SU-DHL-6 (cell line): ENCODE results near the gene PARL.
A peak's percentile ranks its signal among the peaks of the same experiment; 100 is the strongest.

ENCODE experiments used
- H2AFZ ChIP-seq: fragments of 200-600 bp; sonication (generic); 2 replicates; pipeline ENCODE4 v1.6.1; 2014; ENCODE audit warnings: low read depth, mild to moderate bottlenecking, moderate library complexity, mixed read lengths, antibody characterized with exemption, low read length; ENCODE audit not compliant: severe bottlenecking
- H3F3A ChIP-seq: fragments of 200-600 bp; shearing (Covaris generic); 2 replicates; pipeline ENCODE4 v1.6.0; 2016; ENCODE audit warnings: antibody characterized with exemption, mild to moderate bottlenecking; ENCODE audit not compliant: insufficient read depth
- H3K27ac ChIP-seq: fragments of 200-600 bp; sonication (generic); 2 replicates; pipeline ENCODE4 v1.5.1; 2016; ENCODE audit warnings: low read depth, mild to moderate bottlenecking, low read length, moderate library complexity, mixed read lengths
- H3K27me3 ChIP-seq: fragments of 200-600 bp; sonication (generic), shearing (Covaris generic); 2 replicates; pipeline ENCODE4 v1.6.0; 2014; ENCODE audit warnings: mild to moderate bottlenecking, low read length
- H3K36me3 ChIP-seq: fragments of 200-600 bp; sonication (generic); 2 replicates; pipeline ENCODE4 v1.6.1; 2014; ENCODE audit warnings: mild to moderate bottlenecking, low read length, mixed read lengths
- H3K4me2 ChIP-seq: fragments of 300-600, 200-600 bp; shearing (Covaris generic), sonication (generic); 2 replicates; pipeline ENCODE4 v1.6.0; 2014; ENCODE audit warnings: low read length, low read depth, mild to moderate bottlenecking; ENCODE audit not compliant: poor library complexity, severe bottlenecking
- H3K4me3 ChIP-seq: fragments of 200-600 bp; sonication (generic); 2 replicates; pipeline ENCODE4 v1.5.1; 2014; ENCODE audit warnings: antibody characterized with exemption, low read length, mild to moderate bottlenecking, mixed read lengths; ENCODE audit not compliant: insufficient read depth, poor library complexity, severe bottlenecking
- H3K79me2 ChIP-seq: fragments of 200-600 bp; sonication (generic); 2 replicates; pipeline ENCODE4 v1.6.1; 2014; ENCODE audit warnings: mild to moderate bottlenecking, low read length, moderate library complexity; ENCODE audit not compliant: insufficient read depth
- H3K9ac ChIP-seq: fragments of 200-600 bp; sonication (generic); 2 replicates; pipeline ENCODE4 v1.7.0; 2014; ENCODE audit warnings: mild to moderate bottlenecking, low read length
- H3K9me2 ChIP-seq: fragments of 200-600 bp; sonication (generic); replicated peaks from 2 replicates; pipeline ENCODE4 v1.6.1; 2014; ENCODE audit warnings: low read length; ENCODE audit not compliant: insufficient read depth
- H3K9me3 ChIP-seq: fragments of 200-600 bp; sonication (generic); 2 replicates; pipeline ENCODE4 v1.6.1; 2014; ENCODE audit warnings: low read length, mixed read lengths; ENCODE audit not compliant: insufficient read depth
- H4K20me1 ChIP-seq: fragments of 200-600 bp; sonication (generic); 2 replicates; pipeline ENCODE4 v1.6.1; 2014; ENCODE audit warnings: low read depth, mild to moderate bottlenecking, antibody characterized with exemption, low read length, moderate library complexity, mixed read lengths
- CTCF ChIP-seq: fragments of 200-600 bp; sonication (generic); IDR thresholded peaks from one replicate; pipeline ENCODE4 v1.5.1; 2017; ENCODE audit warnings: antibody characterized with exemption, mild to moderate bottlenecking, low read length, moderate library complexity; ENCODE audit not compliant: insufficient read depth, poor library complexity, severe bottlenecking
- EZH2phosphoT487 ChIP-seq: fragments of 200-600 bp; sonication (generic), shearing (Covaris generic); conservative IDR thresholded peaks from 2 replicates; pipeline ENCODE4 v1.6.1; 2018; ENCODE audit warnings: mild to moderate bottlenecking, antibody characterized with exemption, low read length, moderate library complexity, mixed read lengths

PARL gene

GRCh38 chr3:183815951-183816475 lies 68.7 kb downstream of the PARL start:
- Histone ChIP-seq H3F3A (peaks cover 7% of the 10 kb centered on the region; the same call in 1 of the 2 replicates), H4K20me1 (no peaks in the 10 kb centered on the region), H3K9me2 (no peaks in the 10 kb centered on the region), H3K9ac (no peak overlapping the region), H3K4me2 (peak overlapping the region; percentile 25), H3K79me2 (no peaks in the 10 kb centered on the region), H3K27me3 (no peaks in the 10 kb centered on the region), H3K27ac (peak overlapping the region; percentile 53), H3K9me3 (no peaks in the 10 kb centered on the region), H3K4me3 (no peak overlapping the region), H2AFZ (no peak overlapping the region), H3K36me3 (no peaks in the 10 kb centered on the region)
- no peak for TF ChIP-seq CTCF
- no peak for TF ChIP-seq EZH2phosphoT487

GRCh38 chr3:183815563-183815940 lies 69.1 kb downstream of the PARL start:
- Histone ChIP-seq H3K9me3 (no peaks in the 10 kb centered on the region), H3K9ac (no peak overlapping the region), H3F3A (peaks cover 7% of the 10 kb centered on the region; the same call in 1 of the 2 replicates), H3K79me2 (no peaks in the 10 kb centered on the region), H3K4me2 (peak overlapping the region; percentile 25), H3K4me3 (no peak overlapping the region), H3K9me2 (no peaks in the 10 kb centered on the region), H3K36me3 (no peaks in the 10 kb centered on the region), H2AFZ (no peak overlapping the region), H4K20me1 (no peaks in the 10 kb centered on the region), H3K27me3 (no peaks in the 10 kb centered on the region), H3K27ac (peak overlapping the region; percentile 53)
- TF ChIP-seq EZH2phosphoT487 (no peak), CTCF (no peak)

- TF ChIP-seq EZH2phosphoT487 (no peak), CTCF (no peak)
- Histone ChIP-seq H3K9me2 (no peaks in the 10 kb centered on the region), H3K9ac (no peak overlapping the region), H3K27me3 (no peaks in the 10 kb centered on the region), H2AFZ (no peak overlapping the region), H3K27ac (no peak overlapping the region), H3F3A (peaks cover 7% of the 10 kb centered on the region; the same call in 1 of the 2 replicates), H3K9me3 (no peaks in the 10 kb centered on the region), H3K79me2 (no peaks in the 10 kb centered on the region), H3K4me3 (no peak overlapping the region), H4K20me1 (no peaks in the 10 kb centered on the region), H3K4me2 (no peak overlapping the region), H3K36me3 (peaks cover under 1% of the 10 kb centered on the region; the same call in 1 of the 2 replicates)
Measured at GRCh38 chr3:183814240-183814639, 70.4 kb downstream of the PARL start.
